GM19395 (cell line): ENCODE data around the gene FAM240A.

Experiments used
- ATAC-seq: cut with Tn5 transposase; IDR thresholded peaks from one replicate; pipeline ENCODE4 v1.9.1; 2021; ENCODE audit warnings: mild to moderate bottlenecking, moderate library complexity; ENCODE audit not compliant: unreplicated experiment

Gene FAM240A

GRCh38 chr3:46619845-46620778 is 7.8 kb downstream of the FAM240A start:
- no peak for ATAC-seq

GRCh38 chr3:46624533-46624932 is 12.2 kb downstream of the FAM240A start:
- no peak for ATAC-seq

- no peak for ATAC-seq
Measured at GRCh38 chr3:46624975-46625490, 12.7 kb downstream of the FAM240A start.

- ATAC-seq: no peak
Measured at GRCh38 chr3:46626039-46626438, 13.7 kb downstream of the FAM240A start.

GRCh38 chr3:46627078-46627477 is 14.8 kb downstream of the FAM240A start:
- ATAC-seq: no peak

GRCh38 chr3:46628901-46629369 is 16.6 kb downstream of the FAM240A start:
- no peak for ATAC-seq

- peak; percentile 69 for ATAC-seq
Measured at GRCh38 chr3:46629551-46630517, 17.5 kb downstream of the FAM240A start.

- ATAC-seq: no peak
Measured at GRCh38 chr3:46632792-46633191, 20.5 kb downstream of the FAM240A start.

GRCh38 chr3:46634856-46635255 is 22.5 kb downstream of the FAM240A start:
- no peak for ATAC-seq

GRCh38 chr3:46639221-46639620 is 26.9 kb downstream of the FAM240A start:
- ATAC-seq: no peak

- ATAC-seq: no peak
Measured at GRCh38 chr3:46640927-46641326, 28.6 kb downstream of the FAM240A start.

GRCh38 chr3:46642971-46643370 is 30.6 kb downstream of the FAM240A start:
- no peak for ATAC-seq

- no peak for ATAC-seq
Measured at GRCh38 chr3:46643701-46644100, 31.4 kb downstream of the FAM240A start.

- no peak for ATAC-seq
Measured at GRCh38 chr3:46646700-46647099, 34.4 kb downstream of the FAM240A start.

- ATAC-seq: no peak
Measured at GRCh38 chr3:46648096-46648495, 35.8 kb downstream of the FAM240A start.

GRCh38 chr3:46649436-46649835 is 37.1 kb downstream of the FAM240A start:
- ATAC-seq: no peak

GRCh38 chr3:46651084-46651483 is 38.8 kb downstream of the FAM240A start:
- no peak for ATAC-seq

- ATAC-seq: no peak
Measured at GRCh38 chr3:46655271-46655670, 42.9 kb downstream of the FAM240A start.

- ATAC-seq: no peak
Measured at GRCh38 chr3:46656778-46657556, 44.6 kb downstream of the FAM240A start.

- ATAC-seq: no peak
Measured at GRCh38 chr3:46659285-46659684, 47.0 kb downstream of the FAM240A start.
